HG02943 (cell line): ENCODE data around the gene RNASE2.
"Not testable (repeated sequence)": the region's sequence is repeated elsewhere in the genome, so short reads cannot be mapped to it uniquely, and the experiment has no call there.

Source experiments
- ATAC-seq: cut with Tn5 transposase; IDR thresholded peaks from one replicate; pipeline ENCODE4 v1.9.1; 2021; ENCODE audit warnings: mild to moderate bottlenecking, low read depth, moderate library complexity; ENCODE audit not compliant: unreplicated experiment

RNASE2 gene

DNA sequence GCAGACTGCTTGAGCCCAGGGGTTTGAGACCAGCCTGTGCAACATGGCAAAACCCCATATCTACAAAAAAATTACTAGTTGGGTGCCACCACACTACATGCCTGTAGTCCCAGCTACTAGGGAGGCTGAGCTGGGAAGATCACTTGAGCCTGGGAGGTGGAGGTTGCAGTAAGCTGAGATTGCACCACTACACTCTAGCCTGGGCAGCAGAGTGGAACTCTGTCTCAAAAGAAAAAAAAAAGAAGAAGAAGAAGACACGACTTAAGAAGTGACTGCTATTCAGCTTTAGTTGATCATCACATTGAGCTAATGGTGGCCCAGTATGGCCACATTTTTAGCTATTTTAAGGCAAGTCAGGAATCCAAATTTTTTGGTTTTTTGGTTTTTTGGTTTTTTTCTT, 25.6 kb downstream of the RNASE2 start:
- no peak for ATAC-seq

DNA sequence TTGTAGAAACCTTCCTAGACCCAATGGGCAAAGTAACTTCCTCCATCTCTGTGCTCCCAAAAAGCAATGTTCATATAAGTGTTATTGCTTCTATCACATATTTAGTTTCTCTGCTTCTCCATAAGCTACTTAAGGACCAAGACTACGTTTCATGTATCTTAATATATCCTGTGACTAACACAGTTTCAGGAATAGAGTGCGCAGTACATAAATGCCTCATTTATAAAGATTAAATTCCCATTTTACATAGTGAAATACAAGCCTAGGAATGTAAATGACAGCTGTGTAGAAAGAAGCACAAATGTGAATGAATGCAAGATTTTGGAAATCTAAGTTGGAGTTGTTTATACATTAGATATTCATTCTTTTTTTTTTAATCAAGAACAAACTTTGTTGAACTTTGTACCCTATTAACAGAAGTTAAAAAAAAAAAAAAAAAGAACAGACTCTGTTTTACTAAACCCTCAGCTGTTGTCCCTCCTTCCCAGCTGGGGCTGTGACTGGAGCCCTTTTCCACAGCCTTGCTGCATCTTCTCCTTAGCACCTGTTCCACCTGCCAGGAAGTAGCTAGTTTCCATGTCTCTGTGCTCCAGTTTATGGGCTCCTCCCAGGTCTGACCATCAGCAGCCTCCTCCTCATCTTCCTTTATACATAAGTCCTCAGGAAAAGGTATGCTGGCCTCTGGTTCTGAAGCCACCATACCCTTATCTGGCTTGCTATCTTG, 27.5 kb downstream of the RNASE2 start:
- ATAC-seq = no peak

DNA sequence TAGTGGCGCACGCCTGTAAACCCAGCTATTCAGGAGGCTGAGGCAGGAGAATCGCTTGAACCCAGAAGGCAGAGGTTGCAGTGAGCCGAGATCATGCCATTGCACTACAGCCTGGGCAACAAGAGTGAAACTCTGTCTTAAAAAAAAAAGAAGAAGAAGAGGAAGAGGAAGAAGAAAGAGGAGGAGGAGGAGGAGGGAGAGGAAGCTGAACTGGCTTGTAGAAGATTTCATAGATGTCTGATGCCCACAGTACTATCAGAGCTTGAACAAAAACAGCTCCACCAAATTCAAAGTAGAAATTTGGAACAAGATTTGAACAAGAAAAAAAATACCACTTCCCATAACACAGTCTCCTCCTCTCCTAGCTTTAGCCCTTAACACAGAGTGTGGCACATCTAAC, 30.4 kb downstream of the RNASE2 start:
- not testable (repeated sequence) for ATAC-seq

DNA sequence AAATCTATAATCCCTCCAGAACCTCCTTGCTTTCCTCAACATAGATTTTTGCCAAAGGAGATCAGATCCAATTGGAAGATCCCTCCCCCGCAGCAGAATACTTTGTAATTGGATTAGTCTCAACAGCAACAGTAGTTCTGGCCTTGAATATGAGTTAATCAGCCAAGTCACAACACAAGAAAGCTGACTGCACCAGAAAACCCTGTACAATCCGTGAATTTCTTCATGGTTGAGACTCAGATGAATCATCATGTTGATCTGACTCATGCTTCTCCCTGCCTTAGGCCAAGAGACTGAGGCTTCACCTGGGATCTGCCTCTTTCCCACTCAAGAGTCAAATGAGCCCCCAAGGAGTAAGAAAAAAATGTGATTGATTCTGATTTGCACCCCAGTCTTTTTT, 31.5 kb downstream of the RNASE2 start:
- no peak for ATAC-seq

DNA sequence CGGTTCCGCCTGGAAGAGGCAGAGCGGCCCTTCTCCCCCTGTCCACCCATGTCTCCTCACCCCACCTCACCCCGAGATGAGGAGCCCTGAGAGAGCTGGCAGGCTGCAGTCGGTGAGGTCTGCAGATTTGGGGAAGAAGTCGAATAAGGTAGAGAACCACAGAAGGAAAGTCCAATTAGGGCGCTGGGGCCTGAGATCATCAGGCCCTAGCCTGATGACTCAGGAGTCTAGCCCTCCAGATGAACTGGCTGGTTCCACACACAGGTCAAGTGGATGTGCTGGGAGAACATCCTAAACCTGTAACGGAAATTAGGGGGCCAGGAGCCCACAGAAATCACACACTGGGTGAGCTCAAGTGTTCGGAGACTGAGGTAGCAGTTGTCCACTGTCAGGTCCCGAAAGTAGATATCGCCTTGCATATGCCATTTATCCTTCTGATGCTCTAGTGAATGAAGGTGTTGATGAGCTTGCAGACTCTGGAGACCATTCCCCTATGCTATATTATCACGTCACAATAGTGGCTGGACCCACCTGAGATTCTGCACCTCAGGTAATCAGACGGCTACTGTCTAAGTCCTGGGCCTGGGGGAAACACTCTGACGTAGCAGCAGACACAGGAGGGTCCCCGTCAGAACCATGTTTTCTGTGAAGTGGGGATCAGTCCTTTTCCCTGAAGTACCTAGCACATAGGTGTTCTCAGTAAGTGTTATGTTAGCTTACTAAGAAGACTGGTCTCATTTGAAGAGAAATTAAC, 33.6 kb downstream of the RNASE2 start:
- no peak for ATAC-seq

DNA sequence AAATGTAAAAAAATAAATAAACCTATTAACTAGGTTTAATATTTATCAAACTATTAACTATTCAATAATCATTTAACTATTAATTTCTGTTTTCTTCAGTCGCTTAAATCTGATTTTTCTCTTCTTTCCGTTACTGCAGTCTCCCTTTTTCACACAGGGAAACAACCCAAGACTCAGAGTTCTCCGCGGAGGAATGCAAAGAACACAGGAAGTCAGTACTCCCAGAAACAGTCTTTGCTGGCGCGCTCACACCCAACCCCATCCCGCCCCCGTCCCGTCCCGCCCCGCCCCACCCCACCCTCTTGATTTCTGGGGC, 34.1 kb downstream of the RNASE2 start:
- no peak for ATAC-seq

DNA sequence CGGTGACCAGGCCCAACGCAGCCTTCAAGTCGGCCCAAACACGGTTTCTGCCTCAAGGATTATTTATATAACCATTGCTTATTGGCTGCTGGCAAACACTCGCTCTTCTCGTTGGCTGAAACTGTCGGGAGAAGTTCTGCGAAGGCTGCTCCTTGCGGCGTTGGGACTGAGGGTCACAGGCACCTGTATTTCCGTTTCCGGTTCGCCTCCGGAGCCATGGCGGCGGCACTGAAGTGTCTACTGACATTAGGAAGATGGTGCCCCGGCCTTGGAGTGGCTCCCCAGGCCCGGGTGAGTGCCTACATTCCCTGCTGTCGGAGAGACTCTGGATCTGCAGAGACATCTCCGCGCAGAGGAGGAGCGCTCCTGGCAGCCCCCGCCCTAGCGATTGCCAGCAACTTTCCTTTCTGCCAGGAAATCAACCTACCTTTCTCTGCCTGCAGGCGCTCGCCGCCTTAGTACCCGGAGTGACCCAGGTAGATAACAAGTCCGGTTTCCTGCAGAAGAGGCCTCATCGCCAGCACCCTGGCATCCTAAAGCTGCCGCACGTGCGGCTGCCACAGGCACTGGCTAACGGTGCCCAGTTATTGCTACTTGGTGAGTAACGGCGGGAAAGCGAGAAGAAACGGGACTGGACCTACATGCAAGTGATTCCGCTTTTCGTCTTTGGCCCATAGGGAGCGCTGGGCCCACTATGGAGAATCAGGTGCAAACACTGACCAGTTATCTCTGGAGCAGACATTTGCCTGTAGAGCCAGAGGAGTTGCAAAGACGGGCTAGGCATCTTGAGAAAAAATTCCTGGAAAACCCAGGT, 34.7 kb downstream of the RNASE2 start, which contains the start of gene METTL17:
Gene METTL17, plus strand, starts transcription at position 194 of the 814 bp plus-strand sequence. Its CDS starts 23 bp downstream, at position 217.
- peak; percentile 95 for ATAC-seq

DNA sequence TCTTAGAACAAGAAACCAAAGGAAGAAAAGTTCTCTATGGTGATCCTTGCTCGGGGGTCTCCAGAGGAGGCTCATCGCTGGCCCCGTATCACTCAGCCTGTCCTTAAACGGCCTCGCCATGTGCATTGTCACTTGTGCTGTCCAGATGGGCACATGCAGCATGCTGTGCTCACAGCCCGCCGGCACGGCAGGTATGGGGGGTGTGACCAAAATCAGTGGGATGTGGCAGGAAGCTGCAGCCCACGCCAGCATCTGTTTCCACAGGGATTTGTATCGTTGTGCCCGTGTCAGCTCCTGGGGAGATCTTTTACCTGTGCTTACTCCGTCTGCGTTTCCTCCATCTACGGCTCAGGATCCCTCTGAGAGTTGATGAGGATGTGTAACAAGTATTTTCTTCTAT, 41.2 kb downstream of the RNASE2 start:
- ATAC-seq = no peak

DNA sequence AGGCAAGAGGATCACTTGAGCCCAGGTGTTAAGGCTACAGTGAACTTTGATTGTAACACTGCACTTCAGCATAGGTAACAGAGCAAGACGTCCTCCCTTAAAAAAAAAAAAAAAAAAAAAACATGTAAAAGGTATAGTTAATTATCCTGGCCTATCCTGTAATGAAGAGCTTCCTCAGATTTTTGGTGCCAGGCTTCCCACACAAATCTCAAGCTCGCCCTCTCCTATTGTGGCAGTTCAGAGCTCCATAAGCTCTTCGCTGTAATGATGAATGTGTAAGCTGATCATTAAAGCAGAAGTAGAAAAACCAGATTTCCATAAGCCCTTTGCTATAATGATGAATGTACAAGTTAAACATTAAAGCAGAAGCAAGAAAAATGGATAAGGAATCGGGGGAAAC, 41.8 kb downstream of the RNASE2 start:
- ATAC-seq = no peak

DNA sequence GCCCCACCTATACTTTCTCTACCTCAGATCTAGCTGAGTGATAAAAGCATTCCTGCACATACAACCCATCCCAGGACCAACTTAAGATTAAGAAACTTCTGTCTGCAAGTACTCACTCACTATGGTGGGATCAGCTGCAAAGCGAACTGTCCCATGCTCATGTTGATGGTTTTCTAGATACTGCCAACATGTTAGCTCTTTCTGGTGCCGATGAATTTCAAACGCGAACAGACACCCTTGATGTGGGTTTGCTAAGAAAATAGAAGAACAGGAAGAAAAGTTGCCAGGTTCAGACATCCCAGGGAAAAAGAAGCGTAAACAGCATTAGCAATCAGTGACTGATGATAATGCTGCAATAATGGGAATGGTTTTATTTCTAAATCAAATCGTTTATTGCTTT, 42.3 kb downstream of the RNASE2 start:
- no peak for ATAC-seq

DNA sequence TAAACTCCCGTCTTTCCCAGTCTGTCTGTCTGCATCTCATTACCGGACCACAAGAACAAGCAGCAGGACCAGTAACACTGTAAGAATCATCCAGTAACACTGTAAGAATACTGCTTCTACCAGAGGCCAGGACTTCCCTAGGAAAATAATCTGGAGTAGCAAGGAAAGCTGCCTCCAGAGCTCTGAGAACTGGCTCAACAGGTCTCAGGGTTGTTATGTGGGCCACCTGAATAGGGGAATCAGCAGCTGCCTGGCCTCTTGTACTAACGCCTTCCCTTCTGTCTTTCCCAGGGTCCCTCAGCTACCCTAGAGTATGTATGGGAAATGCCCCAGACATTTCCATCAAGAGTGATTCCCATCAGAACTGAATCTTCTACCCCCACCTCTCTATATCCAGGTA, 42.9 kb downstream of the RNASE2 start:
- no peak for ATAC-seq

DNA sequence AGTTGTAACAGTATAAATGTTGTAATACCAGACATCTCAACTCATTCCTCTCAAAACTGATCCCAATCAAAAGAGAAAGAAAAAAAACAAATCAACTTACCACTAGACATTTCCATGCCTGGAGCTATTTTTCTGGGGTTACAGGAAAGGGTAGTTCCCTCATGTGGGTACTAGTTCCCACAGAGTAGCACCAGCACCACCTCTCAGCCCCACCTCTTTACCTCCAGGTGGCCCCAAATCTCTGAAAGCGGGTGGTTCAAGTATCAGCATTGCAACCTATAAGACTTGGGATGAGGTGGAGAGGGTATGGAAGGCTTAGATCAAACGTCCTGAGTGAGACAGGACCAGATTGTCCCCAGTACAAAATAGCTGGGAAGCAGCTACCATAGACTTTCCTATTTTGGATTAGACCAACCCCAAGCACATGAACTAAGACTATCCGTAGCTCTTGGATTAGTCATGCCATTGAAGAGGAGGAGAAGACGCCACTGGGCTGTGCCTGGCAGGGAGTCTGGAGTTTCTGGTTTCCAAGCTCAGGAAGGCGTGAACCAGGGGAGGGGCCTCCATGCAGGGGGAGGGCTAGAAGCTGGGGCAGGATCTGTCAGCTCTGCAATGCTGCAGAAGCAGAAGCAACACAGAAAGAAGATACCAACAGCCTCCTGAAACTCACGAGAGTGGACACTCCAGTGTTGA, 43.5 kb downstream of the RNASE2 start, which contains the start of gene SLC39A2:
Gene SLC39A2, plus strand, starts transcription at position 620 of the 693 bp plus-strand sequence. CDS start 154 bp downstream, outside the sequence.
- ATAC-seq = no peak

DNA sequence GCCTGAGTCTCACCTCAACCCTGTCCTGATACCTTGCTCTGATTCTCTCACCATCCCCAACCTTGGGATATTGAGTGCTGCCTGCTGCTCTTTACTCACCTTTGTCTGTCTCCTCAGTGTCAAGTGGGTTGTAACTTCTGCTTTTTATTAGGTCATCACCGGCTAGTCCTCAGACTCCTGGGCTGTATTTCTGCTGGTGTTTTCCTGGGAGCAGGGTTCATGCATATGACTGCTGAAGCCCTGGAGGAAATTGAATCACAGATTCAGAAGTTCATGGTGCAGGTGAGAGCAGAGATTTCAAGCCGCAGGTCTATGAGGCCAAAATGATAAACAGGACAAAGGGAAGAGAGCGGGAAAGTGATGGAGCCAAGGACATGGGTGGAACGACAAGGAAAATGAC, 44.3 kb downstream of the RNASE2 start:
- no peak for ATAC-seq

DNA sequence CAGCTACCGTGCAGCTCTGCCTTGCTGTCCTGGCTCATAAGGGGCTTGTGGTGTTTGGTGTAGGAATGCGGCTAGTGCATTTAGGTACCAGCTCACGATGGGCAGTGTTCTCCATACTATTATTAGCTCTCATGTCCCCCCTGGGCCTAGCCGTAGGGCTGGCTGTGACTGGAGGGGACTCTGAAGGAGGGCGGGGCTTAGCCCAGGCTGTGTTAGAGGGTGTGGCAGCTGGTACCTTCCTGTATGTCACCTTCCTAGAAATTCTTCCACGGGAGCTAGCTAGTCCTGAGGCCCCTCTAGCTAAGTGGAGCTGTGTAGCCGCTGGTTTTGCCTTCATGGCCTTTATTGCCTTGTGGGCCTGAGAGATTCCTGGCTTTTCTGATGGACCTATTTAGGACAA, 45.9 kb downstream of the RNASE2 start:
- no peak for ATAC-seq

DNA sequence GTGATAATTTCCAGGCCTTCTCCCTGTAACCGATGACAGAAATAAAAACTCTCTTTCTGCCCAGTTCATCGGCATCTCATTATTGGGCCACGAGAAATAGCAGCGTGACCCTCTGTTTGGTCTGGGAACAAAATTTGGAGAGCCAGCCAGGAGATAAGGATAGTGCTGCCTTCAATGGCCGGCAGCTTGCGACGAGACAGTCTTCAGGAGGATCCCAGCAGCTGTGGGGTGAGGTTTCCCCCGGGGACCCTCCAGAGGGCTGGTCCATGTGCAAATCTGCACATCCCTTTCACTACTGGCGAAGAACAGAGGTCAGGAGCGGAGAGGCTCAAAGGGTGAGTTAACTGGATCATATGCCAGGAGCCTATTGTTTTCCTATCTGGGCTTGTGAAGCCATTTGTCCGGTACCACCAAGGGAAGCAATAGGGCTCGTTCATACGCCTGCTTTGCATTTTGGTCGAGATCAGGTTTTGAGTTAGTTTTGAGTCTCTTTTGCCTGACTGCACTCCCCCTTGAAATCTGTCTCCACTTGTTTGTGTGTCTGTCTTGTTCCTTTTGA, 48.6 kb downstream of the RNASE2 start:
- no peak for ATAC-seq
